Kidney epithelial cell (primary cell): ENCODE measurements around the gene GPC3. TPM values are rescaled to one million over a fixed set of nuclear protein-coding genes. Genes with fewer than 3 reads are reported as not detected.
A peak's percentile ranks its signal among the peaks of the same experiment; 100 is the strongest.

Experiments used
- DNase-seq: peaks from one replicate; pipeline ENCODE4 v3.0.0-alpha.2; 2010; ENCODE audit warnings: low read depth
- H3K27me3 ChIP-seq: 2 replicates; pipeline ENCODE4 v1.6.0; 2011; ENCODE audit warnings: low read length; ENCODE audit not compliant: control insufficient read depth, insufficient read depth
- H3K36me3 ChIP-seq: 2 replicates; pipeline ENCODE4 v1.5.1; 2011; ENCODE audit warnings: low read length; ENCODE audit not compliant: control insufficient read depth, insufficient read depth
- H3K4me3 ChIP-seq: 2 replicates; pipeline ENCODE4 v1.5.1; 2011; ENCODE audit warnings: low read depth, mild to moderate bottlenecking, control low read depth, low read length
- CTCF ChIP-seq: IDR thresholded peaks from 2 replicates; pipeline ENCODE4 v1.5.1; 2011; ENCODE audit warnings: mild to moderate bottlenecking, moderate library complexity, low read length, control low read depth, inconsistent platforms; ENCODE audit not compliant: insufficient read depth, poor library complexity, severe bottlenecking
- total RNA-seq: library from RNA; depleted of rRNA; stranded (reverse); fragments of >200 nt; gene quantifications from 2 replicates; pipeline ENCODE4 v1.2.3, GENCODE V29; 2015

The GPC3 gene
- total RNA-seq, 1 donor from 2014 or later: 14.5 TPM

DNA sequence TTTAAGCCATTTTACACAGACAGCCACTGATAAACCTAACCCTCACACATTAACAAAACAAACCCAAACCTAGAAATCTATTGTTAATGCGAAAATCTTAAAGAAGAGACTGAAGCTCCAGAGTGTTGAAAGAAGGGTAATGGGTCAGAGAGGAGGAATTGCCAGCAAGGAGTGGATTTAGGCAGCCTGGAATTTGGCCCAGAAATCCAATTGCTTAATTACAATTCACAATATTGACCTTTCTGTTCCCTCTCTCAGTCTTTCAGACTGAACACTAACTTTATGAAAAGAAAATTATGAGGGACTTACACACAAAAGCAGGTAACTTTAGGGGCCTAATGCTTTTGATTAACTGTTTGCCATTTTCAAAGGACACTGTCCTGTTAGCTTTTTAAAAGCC lies 384.9 kb downstream of the GPC3 start:
- no peaks in the 10 kb centered on the region for H3K36me3 ChIP-seq
- no peak for DNase-seq
- no peaks in the 10 kb centered on the region for H3K27me3 ChIP-seq
- no peak for TF ChIP-seq CTCF
- no peak overlapping the region for H3K4me3 ChIP-seq

GRCh38 chrX:133598601-133599335 lies 386.6 kb downstream of the GPC3 start:
- no peaks in the 10 kb centered on the region for H3K36me3 ChIP-seq
- no peaks in the 10 kb centered on the region for H3K27me3 ChIP-seq
- no peak overlapping the region for H3K4me3 ChIP-seq
- no peak for TF ChIP-seq CTCF
- DNase-seq: no peak

DNA sequence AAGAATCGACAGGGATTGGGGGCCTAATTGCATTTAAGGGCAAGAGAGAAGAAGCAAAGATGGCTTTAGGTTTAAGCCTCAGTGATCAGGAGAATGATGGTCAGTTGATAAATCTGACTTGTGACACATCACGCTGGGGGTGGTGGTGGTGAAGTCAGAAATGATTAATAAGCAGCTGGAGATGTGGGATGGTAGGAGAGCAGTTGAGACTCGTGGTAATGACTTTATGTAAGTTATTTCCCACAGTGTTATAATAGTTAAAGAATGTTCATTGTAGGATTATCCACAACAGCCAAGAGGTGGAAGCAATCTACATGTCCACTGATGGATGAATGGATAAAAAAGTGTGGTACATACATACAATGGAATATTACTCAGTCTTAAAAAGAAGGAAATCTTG lies 391.2 kb downstream of the GPC3 start:
- Histone ChIP-seq H3K27me3 (no peaks in the 10 kb centered on the region), H3K4me3 (no peak overlapping the region), H3K36me3 (no peaks in the 10 kb centered on the region)
- TF ChIP-seq CTCF: no peak
- DNase-seq: peak; percentile 34

- Histone ChIP-seq H3K4me3 (no peak overlapping the region), H3K36me3 (no peaks in the 10 kb centered on the region), H3K27me3 (no peaks in the 10 kb centered on the region)
- DNase-seq: no peak
- no peak for TF ChIP-seq CTCF
Measured at GRCh38 chrX:133593531-133593930, 391.9 kb downstream of the GPC3 start.

DNA sequence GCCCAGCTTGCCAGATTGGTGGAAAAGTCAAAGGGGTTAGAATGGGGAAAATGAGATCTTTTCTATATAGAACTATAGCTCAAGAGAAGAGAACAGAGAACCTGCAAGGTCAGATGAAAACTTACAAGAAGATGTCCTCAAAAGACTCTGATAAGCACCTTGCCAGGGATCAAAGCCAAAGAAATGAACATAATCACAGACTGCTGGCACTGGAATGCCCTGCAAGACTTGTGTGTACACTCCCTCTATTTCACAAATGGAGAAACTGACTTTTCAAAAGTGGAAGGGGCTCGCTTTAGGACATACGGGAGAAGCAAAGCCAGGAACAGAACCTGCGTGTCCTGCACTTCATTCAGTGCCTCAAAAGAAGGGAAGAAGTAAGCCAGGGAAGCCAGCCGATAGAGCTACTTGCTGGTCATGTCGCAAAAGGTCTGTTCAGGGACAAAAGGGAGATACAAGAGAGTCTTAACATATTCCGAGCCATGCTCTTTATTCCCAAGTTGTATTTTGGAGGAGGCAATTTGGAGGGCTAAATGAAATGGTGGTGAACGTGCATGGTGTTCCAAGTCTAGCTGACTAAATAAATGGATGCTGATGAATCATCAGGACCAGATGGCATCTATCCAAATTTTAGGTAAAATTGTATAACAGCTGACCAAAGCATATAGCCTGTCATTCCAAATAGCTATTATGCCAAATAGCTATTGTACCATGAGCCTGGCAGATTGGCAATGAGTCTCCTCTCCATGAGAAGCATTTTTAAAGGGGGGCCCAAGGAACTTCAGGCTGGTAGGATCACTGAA lies 394.5 kb downstream of the GPC3 start:
- H3K4me3 ChIP-seq: no peak overlapping the region
- no peaks in the 10 kb centered on the region for H3K27me3 ChIP-seq
- H3K36me3 ChIP-seq: no peaks in the 10 kb centered on the region
- no peak for DNase-seq
- TF ChIP-seq CTCF: no peak
